GM19351 (cell line): ENCODE measurements around the gene CMSS1.

Experiments
- ATAC-seq: cut with Tn5 transposase; IDR thresholded peaks from one replicate; pipeline ENCODE4 v1.9.1; 2021; ENCODE audit warnings: mild to moderate bottlenecking, moderate library complexity; ENCODE audit not compliant: unreplicated experiment

The CMSS1 gene

GRCh38 chr3:99851955-99852354, 34.3 kb downstream of the CMSS1 start:
- no peak for ATAC-seq

GRCh38 chr3:99852851-99853250, 35.2 kb downstream of the CMSS1 start:
- no peak for ATAC-seq

DNA sequence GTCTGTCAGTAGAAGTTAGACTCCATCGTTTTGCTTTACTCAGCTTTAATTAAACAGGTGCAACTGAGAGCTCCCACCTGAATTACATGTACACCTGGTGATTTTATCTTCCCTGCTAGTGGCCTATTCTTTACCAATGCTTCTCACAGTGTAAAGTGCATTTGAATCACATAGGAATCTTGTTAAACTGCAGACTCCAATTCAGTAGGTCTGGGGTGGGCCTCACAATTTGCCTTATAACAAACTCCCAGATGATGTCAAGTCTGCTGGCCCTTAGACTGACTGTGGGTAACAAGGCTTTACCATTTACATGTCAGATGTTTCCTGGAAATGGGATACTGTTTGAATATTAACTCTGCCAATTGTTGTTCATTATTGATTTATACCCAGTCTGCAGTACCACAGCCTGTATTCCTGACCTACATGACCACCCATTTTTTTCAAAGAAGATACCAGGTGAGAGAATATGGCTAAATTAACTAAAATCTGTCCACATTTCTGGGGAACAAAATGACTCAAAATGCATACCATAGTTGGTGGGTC, 37.2 kb downstream of the CMSS1 start:
- ATAC-seq: no peak

DNA sequence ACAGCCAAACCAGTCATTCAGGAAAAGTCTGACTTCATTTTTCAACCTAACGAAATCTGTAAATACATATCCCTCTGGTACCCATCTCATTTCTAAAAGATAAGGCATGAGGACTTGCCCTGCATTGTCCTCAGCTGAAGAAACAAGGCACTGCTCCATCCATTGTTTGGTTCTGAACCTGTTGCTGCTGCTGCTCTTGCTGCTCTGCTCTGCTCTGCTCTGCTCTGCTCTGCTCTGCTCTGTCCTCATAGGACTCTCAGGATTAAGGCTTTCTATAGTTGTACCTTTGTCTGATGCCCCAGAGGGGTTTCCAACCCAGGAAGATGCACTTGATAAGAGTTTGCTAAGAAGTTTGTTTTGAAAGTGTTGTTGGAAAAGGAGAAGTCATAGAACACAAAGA, 38.2 kb downstream of the CMSS1 start:
- ATAC-seq: no peak

- peak; percentile 70 for ATAC-seq
These were observed 39.0 kb downstream of the CMSS1 start for GRCh38 chr3:99856437-99857220.

DNA sequence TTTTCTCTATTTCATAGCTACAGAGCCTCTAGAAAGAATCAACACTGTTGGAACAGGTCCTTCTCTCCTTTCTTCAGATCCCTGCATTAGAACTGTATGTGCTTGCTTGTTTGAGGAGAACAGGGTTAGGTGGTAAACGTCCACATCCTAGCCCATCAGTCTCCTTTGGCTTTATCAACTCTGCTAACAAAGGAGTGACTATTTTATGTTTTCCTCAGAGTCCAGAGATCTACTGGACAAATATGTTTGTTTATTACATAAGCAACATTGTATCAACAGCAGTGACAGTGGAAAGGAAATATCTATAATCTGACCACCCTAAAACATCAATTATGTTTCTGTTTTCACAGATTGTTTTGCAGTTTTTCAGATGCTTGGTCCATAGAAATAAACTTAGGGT, 39.6 kb downstream of the CMSS1 start:
- no peak for ATAC-seq

GRCh38 chr3:99858469-99858868, 40.8 kb downstream of the CMSS1 start:
- ATAC-seq: no peak

DNA sequence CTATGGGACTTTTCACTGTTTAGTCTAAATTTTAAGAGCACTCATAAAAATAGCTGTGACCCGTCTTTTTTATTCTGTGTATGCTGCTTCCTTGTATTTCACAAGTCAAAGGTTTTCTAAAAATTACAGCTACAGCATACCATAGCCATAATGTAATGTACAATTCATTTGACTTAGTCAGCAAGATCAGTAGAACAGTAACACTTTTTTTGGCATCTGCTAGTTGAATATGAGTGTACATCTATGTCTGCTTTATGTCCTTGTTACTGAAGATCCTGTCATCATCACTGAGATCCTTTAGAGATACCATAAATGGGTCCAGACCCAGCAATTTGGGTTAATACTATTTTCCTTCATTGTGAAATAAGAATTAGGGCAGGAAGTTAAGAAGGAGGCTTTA, 42.2 kb downstream of the CMSS1 start:
- ATAC-seq: no peak

GRCh38 chr3:99861216-99861615, 43.6 kb downstream of the CMSS1 start:
- no peak for ATAC-seq

GRCh38 chr3:99862208-99862607, 44.5 kb downstream of the CMSS1 start:
- no peak for ATAC-seq

DNA sequence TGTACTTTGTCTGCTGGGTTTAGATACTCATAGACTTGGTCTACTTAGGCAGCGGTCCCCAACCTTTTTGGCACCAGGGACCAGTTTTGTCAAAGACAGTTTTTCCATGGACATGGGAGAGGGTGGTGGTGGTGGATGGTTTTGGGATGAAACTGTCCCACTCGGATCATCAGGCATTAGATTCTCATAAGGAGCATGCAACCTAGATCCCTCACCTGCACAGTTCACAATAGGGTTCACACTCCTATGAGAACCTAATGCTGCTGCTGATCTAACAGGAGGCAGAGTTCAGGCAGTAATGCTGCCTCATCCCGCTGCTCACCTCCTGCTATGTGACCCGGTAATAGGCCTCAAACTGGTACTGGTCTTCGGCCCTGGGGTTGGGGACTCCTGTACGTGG, 45.3 kb downstream of the CMSS1 start:
- no peak for ATAC-seq

GRCh38 chr3:99863588-99863987, 45.9 kb downstream of the CMSS1 start:
- peak; percentile 79 for ATAC-seq

- no peak for ATAC-seq
These were observed 46.6 kb downstream of the CMSS1 start for GRCh38 chr3:99864289-99864688.

GRCh38 chr3:99865321-99865720, 47.7 kb downstream of the CMSS1 start:
- no peak for ATAC-seq

DNA sequence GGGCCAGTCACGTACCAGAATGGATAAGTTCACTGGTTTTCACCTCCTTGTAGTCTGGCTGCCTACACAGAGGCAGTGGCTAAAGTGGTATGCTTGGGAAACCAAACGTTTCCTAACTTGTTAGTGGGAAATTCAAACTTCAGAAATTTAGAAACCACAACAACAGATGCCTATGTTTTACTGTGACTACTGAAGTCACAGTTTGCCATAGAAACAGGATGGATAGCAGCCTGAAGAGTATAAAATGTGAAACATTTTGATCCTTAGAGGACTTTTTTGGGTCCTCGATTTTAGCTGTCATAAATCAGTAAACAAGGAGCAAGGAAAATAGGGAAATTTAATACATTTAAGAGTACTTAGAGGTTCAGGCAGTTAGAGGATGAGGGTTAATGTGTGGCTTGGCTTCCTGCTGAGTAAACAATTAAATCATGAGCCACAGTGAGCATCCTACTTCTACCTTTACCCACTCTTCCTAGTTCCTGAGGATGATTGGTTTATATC, 48.6 kb downstream of the CMSS1 start:
- ATAC-seq: no peak

DNA sequence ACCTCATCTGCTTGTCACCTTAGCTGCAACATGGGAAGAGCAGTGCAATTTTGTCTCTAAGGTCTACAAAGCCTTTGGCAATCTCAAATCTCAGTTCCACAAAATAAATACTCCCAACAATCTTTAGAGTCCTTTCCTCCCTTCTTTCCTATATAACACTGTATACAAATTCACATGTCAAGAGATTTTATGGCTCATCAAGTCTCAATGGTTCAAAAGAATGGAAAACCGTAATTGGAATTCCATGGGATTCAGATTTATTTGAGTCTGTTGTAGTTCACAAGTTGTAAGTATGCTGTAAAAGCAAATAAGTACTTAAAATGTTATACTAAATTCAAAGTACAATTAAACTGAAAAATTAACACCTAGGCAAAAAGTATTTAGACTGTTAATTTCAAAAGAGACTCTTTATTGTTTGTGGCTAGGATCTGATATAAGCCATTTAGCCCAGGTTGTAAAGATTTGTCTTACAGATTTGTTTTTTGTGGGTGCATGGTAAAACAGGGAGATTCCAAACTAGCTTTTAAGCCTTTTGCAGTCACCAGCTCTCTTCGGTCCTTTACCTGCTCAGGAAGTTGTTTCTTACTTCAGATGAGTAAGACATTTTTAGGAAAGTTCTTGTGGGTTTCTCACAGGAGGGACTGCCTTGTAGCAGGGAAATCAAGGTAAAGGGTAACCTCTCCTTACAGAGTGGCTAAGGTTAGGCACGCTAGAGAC, 50.1 kb downstream of the CMSS1 start:
- no peak for ATAC-seq

DNA sequence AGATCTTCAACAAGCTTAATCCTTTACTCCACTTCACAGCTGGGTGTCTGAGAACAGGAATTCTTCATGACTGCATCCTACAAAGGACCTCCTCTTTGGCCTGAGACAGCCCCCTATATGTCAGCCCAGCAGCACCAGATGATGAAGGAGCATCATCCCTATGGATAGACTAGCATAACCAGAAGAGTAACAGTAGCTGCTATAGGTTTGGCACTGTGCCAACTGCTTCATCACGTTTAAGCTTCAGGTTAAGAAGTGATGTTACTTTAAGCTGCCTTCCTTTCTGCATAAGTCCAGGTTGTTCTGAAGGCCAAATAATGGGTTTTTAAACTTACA, 50.6 kb downstream of the CMSS1 start:
- ATAC-seq: no peak

DNA sequence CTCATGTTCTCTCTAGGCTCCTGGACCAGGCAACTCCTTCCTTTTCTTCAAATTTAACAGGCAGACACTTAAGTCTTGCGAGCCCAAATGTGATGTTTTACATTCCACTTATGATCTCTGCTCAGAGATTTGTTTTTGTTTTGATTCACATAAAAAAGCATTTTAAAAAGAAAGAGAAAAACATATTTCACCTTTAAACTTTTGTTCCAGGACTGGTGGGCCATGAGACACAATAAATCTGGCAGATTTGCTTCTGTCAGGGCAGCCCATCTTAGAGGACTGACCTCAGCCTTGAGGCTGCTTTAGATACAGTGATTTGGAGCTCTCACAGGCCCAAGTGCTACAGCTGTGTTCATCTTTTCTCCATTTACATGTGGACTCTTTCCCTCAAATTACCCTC, 52.0 kb downstream of the CMSS1 start:
- ATAC-seq: no peak

DNA sequence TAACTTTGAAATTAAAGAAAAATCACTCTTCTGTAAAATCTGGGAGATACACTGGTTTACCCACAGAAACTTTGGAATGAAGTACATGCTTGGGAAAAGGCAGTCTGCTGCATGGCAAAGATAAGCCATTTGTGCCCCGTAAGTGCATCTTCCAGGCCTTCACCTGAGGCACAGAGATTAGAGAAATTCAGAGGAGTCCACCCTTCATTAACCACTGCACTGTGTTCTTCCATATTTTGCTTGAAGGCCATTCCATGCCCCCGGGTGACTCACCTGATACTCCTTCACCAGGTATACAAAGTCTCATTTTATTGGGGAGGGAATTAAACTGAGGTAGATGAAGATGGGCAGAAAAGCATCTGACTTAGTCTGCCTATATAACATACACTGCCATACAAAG, 53.0 kb downstream of the CMSS1 start:
- ATAC-seq: no peak

- ATAC-seq: no peak
These were observed 53.8 kb downstream of the CMSS1 start for GRCh38 chr3:99871231-99872045.

GRCh38 chr3:99872923-99873254, 55.2 kb downstream of the CMSS1 start:
- peak; percentile 71 for ATAC-seq
